ENCODE data around the gene ATP2B2. TPM values are rescaled to one million over a fixed set of nuclear protein-coding genes. Genes with fewer than 3 reads are reported as not detected.

Gene ATP2B2
- total RNA-seq, 2 donors from 2014 or later: 0.06 TPM; not detected in 1

GRCh38 chr3:10483364-10483675 is 22.1 kb downstream of the ATP2B2 start:
- DNase-seq (no peak), ATAC-seq (no peak)
- intact Hi-C loops (cut with DNase I, micrococcal nuclease): no loop called here

GRCh38 chr3:10482631-10483363 is 22.6 kb downstream of the ATP2B2 start:
- intact Hi-C loops (cut with DNase I, micrococcal nuclease): no loop called here
- ATAC-seq: no peak

GRCh38 chr3:10480871-10481378 is 24.5 kb downstream of the ATP2B2 start:
- DNase-seq (no peak), ATAC-seq (no peak)
- intact Hi-C loops (cut with DNase I, micrococcal nuclease): no loop called here

More at GRCh38 chr3:10482631-10483363, 22.6 kb downstream of the ATP2B2 start:
- DNase-seq: no peak

GRCh38 chr3:10479311-10479710 is 26.1 kb downstream of the ATP2B2 start:
- intact Hi-C loops (cut with DNase I, micrococcal nuclease): no loop called here
- ATAC-seq (no peak), DNase-seq (no peak)

GRCh38 chr3:10475983-10476382 is 29.4 kb downstream of the ATP2B2 start:
- intact Hi-C loops (cut with DNase I, micrococcal nuclease): no loop called here
- no peak for DNase-seq
- ATAC-seq: no peak

GRCh38 chr3:10474847-10475246 is 30.5 kb downstream of the ATP2B2 start:
- no peak for DNase-seq
- intact Hi-C loops (cut with DNase I, micrococcal nuclease): no loop called here
- ATAC-seq: no peak

- ATAC-seq (no peak), DNase-seq (no peak)
- intact Hi-C loops (cut with DNase I, micrococcal nuclease): no loop called here
These were observed 31.1 kb downstream of the ATP2B2 start for GRCh38 chr3:10474275-10474646.

GRCh38 chr3:10473581-10474274 is 31.7 kb downstream of the ATP2B2 start:
- intact Hi-C loops (cut with DNase I, micrococcal nuclease): no loop called here
- DNase-seq (no peak), ATAC-seq (no peak)

- no peak for ATAC-seq
- intact Hi-C loops (cut with DNase I, micrococcal nuclease): no loop called here
- no peak for DNase-seq
These were observed 32.4 kb downstream of the ATP2B2 start for GRCh38 chr3:10472877-10473440.

GRCh38 chr3:10471054-10471688 is 34.2 kb downstream of the ATP2B2 start:
- ATAC-seq (no peak), DNase-seq (no peak)
- intact Hi-C loops (cut with DNase I, micrococcal nuclease): no loop called here

- no peak for ATAC-seq
These were observed 35.0 kb downstream of the ATP2B2 start for GRCh38 chr3:10470120-10471053.

GRCh38 chr3:10469441-10470119 is 35.8 kb downstream of the ATP2B2 start:
- no peak for ATAC-seq
- intact Hi-C loops (cut with DNase I, micrococcal nuclease): no loop called here
- no peak for DNase-seq

More at GRCh38 chr3:10470120-10471053, 35.0 kb downstream of the ATP2B2 start:
- intact Hi-C loops (cut with DNase I, micrococcal nuclease): no loop called here
- DNase-seq: no peak

GRCh38 chr3:10468613-10469354 is 36.6 kb downstream of the ATP2B2 start:
- DNase-seq (no peak), ATAC-seq (no peak)
- intact Hi-C loops (cut with DNase I, micrococcal nuclease): no loop called here

- no peak for ATAC-seq
- DNase-seq: no peak
- intact Hi-C loops (cut with DNase I, micrococcal nuclease): no loop called here
These were observed 37.3 kb downstream of the ATP2B2 start for GRCh38 chr3:10467904-10468612.

- ATAC-seq (no peak), DNase-seq (no peak)
- intact Hi-C loops (cut with DNase I, micrococcal nuclease): no loop called here
These were observed 38.2 kb downstream of the ATP2B2 start for GRCh38 chr3:10467204-10467603.

- intact Hi-C loops (cut with DNase I, micrococcal nuclease): no loop called here
- ATAC-seq: no peak
These were observed 39.2 kb downstream of the ATP2B2 start for GRCh38 chr3:10466186-10466585.

GRCh38 chr3:10465161-10465560 is 40.2 kb downstream of the ATP2B2 start:
- ATAC-seq: no peak
- intact Hi-C loops (cut with DNase I, micrococcal nuclease): no loop called here
- DNase-seq: no peak

More at GRCh38 chr3:10466186-10466585, 39.2 kb downstream of the ATP2B2 start:
- no peak for DNase-seq

Measured in left colon (tissue), 2 donors.